Endothelial cell (in vitro differentiated cells): ENCODE measurements around the gene TMEM175. TPM values are rescaled to one million over a fixed set of nuclear protein-coding genes. Genes with fewer than 3 reads are reported as not detected.

Experiments
- DNase-seq: peaks from one replicate; pipeline ENCODE4 v3.0.0; 2021; ENCODE audit warnings: low spot score
- H3K27ac Mint-ChIP-seq: one replicate; pipeline ENCODE4 v1.8.0; 2021; ENCODE audit warnings: mixed read lengths, inconsistent platforms; ENCODE audit not compliant: unreplicated experiment
- H3K27me3 Mint-ChIP-seq: one replicate; pipeline ENCODE4 v1.8.0; 2021; ENCODE audit warnings: mild to moderate bottlenecking, moderate library complexity, mixed read lengths, inconsistent platforms; ENCODE audit not compliant: unreplicated experiment
- H3K36me3 Mint-ChIP-seq: one replicate; pipeline ENCODE4 v1.8.0; 2021; ENCODE audit warnings: mild to moderate bottlenecking, low read depth, mixed read lengths, inconsistent platforms; ENCODE audit not compliant: unreplicated experiment
- H3K4me1 Mint-ChIP-seq: one replicate; pipeline ENCODE4 v1.8.0; 2021; ENCODE audit warnings: mild to moderate bottlenecking, mixed read lengths, inconsistent platforms; ENCODE audit not compliant: unreplicated experiment
- H3K4me3 Mint-ChIP-seq: one replicate; pipeline ENCODE4 v1.8.0; 2021; ENCODE audit warnings: mild to moderate bottlenecking, mixed read lengths, inconsistent platforms; ENCODE audit not compliant: unreplicated experiment
- H3K9me3 Mint-ChIP-seq: one replicate; pipeline ENCODE4 v1.8.0; 2021; ENCODE audit warnings: mixed read lengths, inconsistent platforms; ENCODE audit not compliant: unreplicated experiment
- total RNA-seq: library from RNA; stranded (reverse); fragmentation: NEBNext Ultra II Directional; extraction: Animal tissue kit (Norgen Biotek cat#: 25700); gene quantifications from one replicate; pipeline ENCODE4 v1.2.1, GENCODE V29; 2021; ENCODE audit not compliant: unreplicated experiment
- TF ChIP-seq, protein P1 (sequence below): fragments of 200-600 bp; sonication (generic); IDR thresholded peaks from one replicate; pipeline ENCODE4 v1.5.0; 2021; ENCODE audit warnings: antibody characterized with exemption; ENCODE audit not compliant: unreplicated experiment

TMEM175 gene
- total RNA-seq, 1 donor from 2014 or later = 31.4 TPM

DNA sequence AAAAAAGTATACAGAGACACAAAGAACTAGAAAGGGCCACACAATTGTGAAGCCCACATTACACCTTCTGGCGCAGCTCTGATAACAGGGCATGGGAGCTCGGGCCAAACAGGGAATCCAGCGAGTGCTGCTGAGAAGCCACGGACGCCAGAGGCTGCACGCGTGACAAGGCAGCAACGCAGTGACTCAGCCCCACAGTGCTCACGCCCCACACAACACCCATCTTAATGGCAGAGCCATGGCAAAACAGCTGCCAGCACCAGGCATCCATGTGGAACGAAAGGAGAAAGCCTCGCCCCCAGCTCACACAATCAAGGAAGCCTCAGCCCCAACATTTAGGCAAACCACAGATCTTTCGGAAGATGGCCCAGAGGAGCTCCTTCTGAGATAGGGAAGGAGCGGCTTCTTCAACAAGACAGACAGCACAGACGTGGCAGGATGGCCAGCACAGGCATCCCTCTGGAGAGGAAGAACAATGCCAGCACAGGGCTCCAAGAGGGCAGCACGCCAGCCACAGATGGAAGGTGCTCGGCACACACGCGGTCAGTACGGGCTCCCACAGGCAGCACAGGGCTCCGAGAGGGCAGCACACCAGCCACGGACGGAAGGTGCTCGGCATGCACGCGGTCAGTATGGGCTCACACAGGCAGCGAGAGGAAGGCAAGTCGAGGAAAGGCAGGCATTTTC lies 33.2 kb upstream of the TMEM175 start:
- TF ChIP-seq, protein P1, sequence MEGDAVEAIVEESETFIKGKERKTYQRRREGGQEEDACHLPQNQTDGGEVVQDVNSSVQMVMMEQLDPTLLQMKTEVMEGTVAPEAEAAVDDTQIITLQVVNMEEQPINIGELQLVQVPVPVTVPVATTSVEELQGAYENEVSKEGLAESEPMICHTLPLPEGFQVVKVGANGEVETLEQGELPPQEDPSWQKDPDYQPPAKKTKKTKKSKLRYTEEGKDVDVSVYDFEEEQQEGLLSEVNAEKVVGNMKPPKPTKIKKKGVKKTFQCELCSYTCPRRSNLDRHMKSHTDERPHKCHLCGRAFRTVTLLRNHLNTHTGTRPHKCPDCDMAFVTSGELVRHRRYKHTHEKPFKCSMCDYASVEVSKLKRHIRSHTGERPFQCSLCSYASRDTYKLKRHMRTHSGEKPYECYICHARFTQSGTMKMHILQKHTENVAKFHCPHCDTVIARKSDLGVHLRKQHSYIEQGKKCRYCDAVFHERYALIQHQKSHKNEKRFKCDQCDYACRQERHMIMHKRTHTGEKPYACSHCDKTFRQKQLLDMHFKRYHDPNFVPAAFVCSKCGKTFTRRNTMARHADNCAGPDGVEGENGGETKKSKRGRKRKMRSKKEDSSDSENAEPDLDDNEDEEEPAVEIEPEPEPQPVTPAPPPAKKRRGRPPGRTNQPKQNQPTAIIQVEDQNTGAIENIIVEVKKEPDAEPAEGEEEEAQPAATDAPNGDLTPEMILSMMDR = no peak
- peaks cover 16% of the 10 kb centered on the region for H3K27me3 Mint-ChIP-seq

DNA sequence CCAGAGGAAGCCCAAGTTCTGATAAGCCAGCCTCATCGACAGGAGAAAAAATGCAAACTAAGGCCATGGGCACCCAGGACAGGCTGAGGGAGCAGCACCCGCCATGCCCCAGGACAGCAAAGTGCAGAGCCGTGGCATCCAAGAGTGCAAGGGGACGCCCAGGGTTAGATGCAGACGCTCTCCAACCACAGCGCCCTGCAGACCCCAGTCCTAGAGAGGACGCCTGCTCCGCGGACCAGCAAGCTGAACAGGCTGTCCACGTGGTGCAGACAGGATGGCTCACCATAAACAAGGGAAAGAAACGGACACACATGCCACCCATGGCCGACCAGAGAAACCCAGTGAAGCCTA lies 32.7 kb upstream of the TMEM175 start:
- no peaks in the 10 kb centered on the region for H3K9me3 Mint-ChIP-seq

More for the DNA sequence above, 33.2 kb upstream of the TMEM175 start:
- H3K27ac Mint-ChIP-seq = no peak overlapping the region
- no peaks in the 10 kb centered on the region for H3K4me1 Mint-ChIP-seq
- H3K4me3 Mint-ChIP-seq = no peak overlapping the region
- H3K9me3 Mint-ChIP-seq = no peaks in the 10 kb centered on the region
- peaks cover 35% of the 10 kb centered on the region for H3K36me3 Mint-ChIP-seq
- no peak for DNase-seq

DNA sequence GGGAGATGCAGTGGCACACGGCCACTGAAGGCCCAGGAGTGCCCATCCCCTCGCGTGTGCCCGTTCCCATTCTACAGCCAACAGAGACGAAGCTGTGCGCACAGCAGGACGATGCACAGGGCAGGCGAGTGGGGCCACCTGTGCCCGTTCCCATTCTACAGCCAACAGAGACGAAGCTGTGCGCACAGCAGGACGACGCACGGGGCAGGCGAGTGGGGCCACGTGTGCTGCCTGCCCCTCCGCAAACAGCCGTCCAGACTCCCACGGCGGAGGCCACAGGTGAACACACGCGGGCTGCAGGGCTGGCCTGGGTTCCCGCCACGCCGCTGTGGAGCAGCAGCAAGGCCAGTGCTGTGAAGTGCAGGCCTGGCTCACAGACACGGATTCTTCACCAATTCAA lies 32.2 kb upstream of the TMEM175 start:
- peaks cover 11% of the 10 kb centered on the region for H3K27me3 Mint-ChIP-seq
- TF ChIP-seq, protein P1 = no peak

More for the DNA sequence above, 32.7 kb upstream of the TMEM175 start:
- H3K4me1 Mint-ChIP-seq = no peaks in the 10 kb centered on the region
- DNase-seq = no peak
- no peak overlapping the region for H3K27ac Mint-ChIP-seq
- H3K36me3 Mint-ChIP-seq = peaks cover 35% of the 10 kb centered on the region
- H3K27me3 Mint-ChIP-seq = peaks cover 12% of the 10 kb centered on the region
- TF ChIP-seq, protein P1 = no peak
- H3K4me3 Mint-ChIP-seq = peak overlapping the region; percentile 60

DNA sequence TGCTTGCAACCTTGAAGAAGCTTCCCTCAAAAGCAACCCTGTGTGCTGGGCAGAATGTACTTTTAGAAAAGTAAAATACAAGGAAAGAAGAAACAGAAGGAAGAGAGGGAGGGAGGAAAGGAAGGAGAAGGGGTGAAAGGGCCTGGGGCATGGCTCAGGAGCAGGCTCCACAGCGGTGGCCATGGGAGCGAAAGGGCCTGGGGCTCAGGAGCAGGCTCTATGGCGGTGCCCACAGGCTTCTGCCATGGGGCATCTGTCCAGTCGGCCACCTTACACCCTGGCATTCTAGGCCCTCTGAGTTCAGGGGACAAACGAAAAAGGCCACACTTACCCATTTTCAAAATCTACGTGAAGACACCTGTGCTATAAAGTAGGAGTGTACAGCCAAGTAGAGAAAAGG lies 31.5 kb upstream of the TMEM175 start:
- TF ChIP-seq, protein P1 = no peak
- Mint-ChIP-seq H3K9me3 (no peaks in the 10 kb centered on the region), H3K4me1 (no peaks in the 10 kb centered on the region), H3K27me3 (peaks cover 11% of the 10 kb centered on the region), H3K36me3 (peaks cover 45% of the 10 kb centered on the region), H3K27ac (no peak overlapping the region), H3K4me3 (no peak overlapping the region)
- DNase-seq = no peak

More for the DNA sequence above, 32.2 kb upstream of the TMEM175 start:
- Mint-ChIP-seq H3K4me3 (no peak overlapping the region), H3K27ac (peak overlapping the region; percentile 78), H3K4me1 (no peaks in the 10 kb centered on the region), H3K9me3 (no peaks in the 10 kb centered on the region), H3K36me3 (peaks cover 39% of the 10 kb centered on the region)
- DNase-seq = no peak

DNA sequence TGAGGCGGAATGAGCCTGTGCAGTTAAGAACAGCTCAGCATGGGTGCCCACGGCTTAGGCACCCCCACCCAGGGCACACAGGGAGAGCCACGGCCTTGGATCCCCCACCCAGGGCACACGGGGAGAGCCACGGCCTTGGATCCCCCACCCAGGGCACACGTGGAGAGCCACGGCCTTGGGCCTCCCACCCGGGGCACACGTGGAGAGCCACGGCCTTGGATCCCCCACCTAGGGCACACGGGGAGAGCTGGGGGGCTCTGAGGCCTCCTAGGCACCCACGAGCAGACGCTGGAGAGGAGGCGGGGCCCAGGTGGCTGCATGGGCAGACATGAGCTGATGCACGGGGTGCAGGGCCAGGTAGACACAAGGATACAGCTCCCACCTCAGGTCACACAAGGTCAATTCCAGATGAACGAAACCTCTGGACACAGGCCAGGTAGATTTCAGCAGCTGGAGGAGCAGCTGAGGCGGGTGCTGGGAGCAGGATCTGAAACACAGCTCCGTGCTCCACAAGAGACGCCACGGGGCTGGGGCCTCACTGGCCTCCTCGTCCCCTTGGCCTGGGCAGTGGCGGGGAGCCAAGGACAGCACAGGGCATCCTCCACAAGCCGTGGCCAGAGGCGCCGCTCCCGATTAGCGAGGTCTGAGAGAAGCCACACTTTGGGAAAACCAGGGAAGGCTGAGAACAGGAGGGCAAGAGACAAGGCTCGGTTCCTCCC lies 30.9 kb upstream of the TMEM175 start:
- no peak overlapping the region for H3K27ac Mint-ChIP-seq
- DNase-seq = no peak
- no peak overlapping the region for H3K4me3 Mint-ChIP-seq
- TF ChIP-seq, protein P1 = no peak
- H3K36me3 Mint-ChIP-seq = peaks cover 46% of the 10 kb centered on the region
- H3K9me3 Mint-ChIP-seq = no peaks in the 10 kb centered on the region
- peaks cover 11% of the 10 kb centered on the region for H3K27me3 Mint-ChIP-seq
- H3K4me1 Mint-ChIP-seq = no peaks in the 10 kb centered on the region
